Retina (tissue), 1 donor: Measurements from ENCODE around the gene BAHCC1.

ENCODE experiments used
- DNase-seq: peaks from one replicate; pipeline ENCODE4 v3.0.0-alpha.2; 2016

Gene BAHCC1

DNA sequence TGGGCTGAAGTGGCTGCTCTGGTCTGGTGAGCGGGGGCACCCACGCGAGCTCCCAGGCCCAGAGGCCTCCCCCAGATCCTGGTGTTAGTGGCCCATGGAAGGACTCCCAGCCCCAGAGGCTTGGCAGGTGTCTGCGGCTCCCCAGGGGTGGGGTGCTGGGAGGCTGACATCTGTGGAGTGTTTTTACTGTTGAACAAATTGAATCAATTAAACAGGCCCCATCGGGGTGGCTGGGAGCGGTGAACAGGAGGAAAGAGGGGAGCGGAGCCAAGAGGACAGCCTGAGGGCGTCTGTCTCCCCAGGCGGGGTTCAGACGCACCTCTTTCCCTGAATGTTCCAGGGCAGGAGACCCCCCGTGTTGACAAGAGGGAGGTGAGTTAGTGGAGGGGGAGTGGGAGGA, 87.4 kb downstream of the BAHCC1 start:
- peak; percentile 69 for DNase-seq

DNA sequence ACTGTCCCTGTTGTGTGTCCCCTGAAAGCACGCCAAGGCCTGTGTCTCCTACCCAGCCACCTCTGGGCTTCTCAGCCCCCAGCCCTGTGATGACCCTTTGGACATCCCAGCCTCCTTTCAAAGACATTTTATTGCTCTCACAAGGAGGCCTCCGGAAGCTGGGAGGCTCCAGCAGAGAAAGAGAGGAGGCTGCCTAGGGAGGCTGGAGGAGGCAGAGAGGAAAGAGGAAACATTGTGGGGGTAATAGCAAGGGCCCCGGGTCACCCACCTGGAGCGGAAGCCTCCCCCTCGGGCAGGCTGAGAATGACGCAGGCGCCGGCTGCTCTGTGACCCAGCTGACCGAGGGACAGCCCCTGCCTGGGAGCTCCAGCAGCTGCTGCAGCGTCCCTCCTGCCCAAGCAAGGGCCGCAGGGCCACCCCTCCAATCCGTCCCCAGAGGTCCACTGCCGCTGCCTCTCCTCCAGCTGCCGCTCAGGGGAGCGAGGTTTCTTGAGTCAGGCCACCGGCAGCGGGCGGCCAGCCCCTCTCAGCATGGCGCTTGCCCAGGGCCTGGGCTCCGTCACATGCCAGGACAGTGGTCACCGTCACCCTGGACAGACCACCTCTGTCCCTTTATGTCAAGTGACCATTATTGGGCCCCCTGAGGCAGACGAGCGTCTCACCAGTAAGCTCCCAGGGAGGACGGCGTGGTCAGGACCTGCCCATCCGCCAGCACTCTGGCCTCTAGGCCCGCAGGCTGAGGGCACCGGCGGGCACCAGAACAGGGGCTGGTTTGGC, 88.0 kb downstream of the BAHCC1 start:
- DNase-seq = peak; percentile 87

GRCh38 chr17:81483862-81484194, 88.6 kb downstream of the BAHCC1 start:
- no peak for DNase-seq

- DNase-seq = peak; percentile 97
Observed at GRCh38 chr17:81484195-81484979, 89.1 kb downstream of the BAHCC1 start.

DNA sequence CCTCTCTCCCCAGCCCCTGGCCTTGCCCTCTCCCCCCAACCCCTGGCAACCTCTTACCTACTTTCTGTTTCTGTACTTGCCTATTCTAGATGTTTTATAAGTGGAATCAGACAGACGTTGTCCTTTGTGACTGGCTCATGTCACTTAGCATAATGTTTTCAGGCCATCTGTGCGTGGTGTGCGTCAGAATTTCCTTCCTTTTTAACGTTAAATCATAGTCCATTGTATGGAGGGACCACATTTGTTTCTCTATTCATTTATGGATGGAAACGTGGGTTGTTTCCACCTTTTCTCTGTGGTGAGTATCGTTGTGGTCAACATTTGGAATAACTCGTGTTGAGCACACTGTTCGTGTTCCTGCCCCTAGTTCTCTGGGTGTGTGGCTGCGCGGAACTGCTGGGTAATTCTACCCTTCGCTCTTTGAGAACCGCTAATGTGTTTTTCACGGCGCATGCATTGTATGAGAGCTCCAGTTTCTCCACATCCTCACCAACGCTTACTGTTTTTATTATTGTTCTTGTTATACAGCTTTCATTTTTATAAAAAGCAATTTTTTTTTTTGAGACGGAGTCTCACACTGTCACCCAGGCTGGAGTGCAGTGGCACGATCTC, 91.0 kb downstream of the BAHCC1 start:
- no peak for DNase-seq

- no peak for DNase-seq
Observed at GRCh38 chr17:81487089-81487486, 91.8 kb downstream of the BAHCC1 start.

DNA sequence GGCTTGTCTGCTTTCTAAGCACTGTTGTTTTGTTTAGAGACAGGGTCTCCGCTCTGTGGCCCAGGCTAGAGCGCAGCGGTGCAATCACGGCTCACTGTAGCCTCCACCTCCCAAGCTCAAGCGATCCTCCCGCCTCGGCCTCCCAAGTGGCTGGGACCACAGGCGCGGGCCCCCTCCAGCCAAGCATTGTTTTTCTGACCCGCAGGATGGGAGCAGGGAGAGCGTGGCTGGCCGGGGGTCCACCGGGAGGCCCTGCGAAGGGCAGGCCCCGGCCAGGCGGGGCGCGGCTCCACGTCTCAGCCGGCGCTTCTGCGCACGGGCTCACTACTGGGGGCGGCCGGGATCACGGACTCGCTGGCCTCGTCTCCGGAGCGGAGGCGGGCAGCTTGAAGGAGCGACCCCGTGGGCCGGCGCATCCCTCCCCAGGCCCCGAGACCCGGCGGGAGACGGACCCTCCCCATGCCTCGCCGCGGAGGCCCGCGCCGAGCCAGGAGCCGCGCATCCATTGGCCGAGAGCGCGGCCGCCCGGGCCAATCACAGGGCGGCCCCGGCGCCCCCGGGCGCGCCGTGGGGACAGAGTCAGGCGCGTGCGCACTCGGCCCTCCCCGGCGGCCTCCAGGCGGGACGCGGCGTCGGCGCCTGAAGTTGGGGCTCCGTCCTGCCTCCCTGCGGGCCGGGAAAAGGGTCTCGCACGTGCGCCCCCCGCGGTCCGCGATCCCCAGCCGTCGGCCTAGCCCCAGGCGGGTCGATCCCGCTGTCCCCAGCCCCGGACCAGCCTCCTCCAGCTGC, 92.4 kb downstream of the BAHCC1 start:
- DNase-seq = peak; percentile 89

DNA sequence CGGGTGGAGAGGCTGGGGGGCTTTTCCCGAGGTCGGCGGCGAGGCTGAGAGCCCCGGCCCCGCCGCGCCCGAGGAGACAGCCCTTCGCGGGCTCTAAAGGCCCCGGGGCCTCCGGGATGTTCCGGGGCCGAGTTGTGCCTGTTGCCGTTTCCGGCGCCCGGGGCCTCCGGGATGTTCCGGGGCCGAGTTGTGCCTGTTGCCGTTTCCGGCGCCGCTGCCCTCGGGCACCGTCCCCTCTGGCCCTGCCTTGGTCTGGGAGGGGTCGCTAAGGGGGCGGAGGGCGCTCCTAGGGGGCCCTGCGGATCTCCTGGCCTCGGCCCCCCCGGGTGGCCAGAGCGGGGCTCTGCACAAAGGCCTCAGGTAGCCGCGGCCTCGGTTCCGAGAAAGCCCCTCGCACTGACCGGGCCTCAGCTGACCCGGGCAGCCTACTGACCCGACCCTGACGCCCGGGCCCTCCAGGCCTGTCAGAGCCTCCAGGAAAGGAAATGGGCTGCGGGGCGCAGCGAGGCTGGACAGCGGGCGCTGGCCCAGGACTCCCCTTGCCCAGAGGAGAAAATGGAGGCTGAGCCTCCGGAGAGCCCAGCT, 93.1 kb downstream of the BAHCC1 start:
- no peak for DNase-seq

DNA sequence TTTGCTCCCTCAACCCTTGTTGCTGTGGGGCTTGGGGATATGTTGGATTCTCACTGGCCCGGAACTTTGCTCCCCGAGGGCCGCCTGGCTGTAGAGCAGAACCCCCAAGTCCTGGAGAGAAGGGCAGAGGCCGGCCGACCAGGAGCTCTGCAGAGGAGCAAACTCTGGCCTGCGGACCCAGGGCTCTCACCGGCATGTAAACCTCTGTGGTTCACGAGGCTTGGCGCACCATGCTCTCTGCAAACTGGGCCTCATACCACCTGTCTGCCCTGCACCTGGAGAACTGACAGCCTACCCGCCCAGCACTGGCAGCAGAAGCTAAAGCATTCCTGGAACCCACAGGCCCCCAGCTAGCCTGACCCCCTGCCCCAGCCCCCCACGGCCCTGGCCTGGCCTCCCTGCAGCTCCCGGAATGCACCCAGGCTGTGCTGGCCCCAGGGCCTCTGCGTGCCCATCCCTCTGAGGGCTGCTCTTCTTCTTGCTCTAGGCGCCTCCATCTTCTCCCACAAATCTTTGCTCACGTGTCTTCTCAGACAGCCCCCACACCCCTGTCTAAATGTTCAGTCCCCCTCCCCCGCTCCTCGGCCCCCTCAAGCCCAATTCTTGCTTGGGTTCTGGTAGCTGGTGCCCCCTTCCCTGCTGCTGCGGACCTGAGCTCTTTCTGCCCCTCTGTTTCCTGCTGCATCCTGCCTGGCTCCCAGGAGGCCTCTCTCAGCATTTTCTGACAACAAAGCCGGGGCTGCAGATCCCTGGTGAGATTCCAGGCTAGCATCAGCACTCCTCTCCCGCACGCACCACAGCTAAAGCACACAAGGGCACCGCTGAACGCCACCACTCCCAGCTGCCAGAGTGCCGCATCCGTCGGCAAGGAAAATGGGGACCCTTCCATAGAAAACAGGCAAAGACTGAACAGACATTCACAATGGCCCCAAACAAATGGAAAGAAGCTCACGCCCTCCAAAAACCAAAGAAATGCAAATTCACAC, 94.0 kb downstream of the BAHCC1 start:
- no peak for DNase-seq

DNA sequence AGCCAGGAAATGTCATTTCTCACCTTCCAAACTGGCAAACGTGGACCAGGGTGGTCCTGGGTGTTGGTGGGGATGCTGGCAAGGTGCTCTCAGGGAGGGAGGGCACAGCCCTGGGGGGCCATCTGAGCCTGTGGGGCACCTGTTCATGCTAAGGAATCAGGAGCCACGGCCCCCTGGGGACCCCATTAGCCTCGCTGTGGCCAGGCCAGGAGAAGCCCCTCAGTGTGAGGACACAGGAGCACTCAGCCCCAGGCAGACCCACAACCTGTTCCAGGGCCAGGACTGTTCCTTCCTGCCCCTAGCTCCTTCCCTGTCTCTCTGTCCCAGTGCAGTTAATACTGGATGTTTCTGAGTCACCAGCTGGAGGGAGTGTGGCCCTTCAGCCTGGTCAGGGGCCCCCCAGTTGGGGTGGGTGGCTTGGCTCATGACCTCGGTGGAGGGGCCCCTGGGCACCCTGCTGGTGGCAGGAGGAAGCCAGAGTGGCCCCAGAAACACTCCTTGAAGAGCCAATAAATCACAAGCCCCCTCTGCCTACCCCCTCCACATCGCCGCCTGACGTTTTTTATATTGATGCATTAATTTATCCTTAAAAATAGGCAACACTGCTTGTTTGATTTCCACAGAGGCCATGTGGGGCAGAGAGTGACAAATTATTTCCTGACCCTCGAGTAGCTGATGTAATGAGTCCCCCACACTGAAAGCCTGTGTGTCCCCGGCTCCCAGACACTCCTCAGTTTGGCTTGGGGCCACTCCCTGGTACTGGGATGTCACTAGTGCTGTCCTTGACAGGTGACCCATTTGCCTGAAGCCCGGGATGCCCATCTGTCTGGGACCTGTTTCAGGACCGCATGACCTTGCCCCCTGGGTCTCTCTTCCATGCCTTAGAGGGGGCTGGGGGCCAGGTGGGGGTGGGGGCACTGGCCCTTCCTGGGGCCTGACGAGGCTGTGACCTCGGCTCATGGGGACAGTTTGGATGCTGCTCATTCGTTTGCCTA, 95.0 kb downstream of the BAHCC1 start:
- DNase-seq = peak; percentile 42

- DNase-seq = peak; percentile 40
Observed at GRCh38 chr17:81491181-81491581, 95.9 kb downstream of the BAHCC1 start.

DNA sequence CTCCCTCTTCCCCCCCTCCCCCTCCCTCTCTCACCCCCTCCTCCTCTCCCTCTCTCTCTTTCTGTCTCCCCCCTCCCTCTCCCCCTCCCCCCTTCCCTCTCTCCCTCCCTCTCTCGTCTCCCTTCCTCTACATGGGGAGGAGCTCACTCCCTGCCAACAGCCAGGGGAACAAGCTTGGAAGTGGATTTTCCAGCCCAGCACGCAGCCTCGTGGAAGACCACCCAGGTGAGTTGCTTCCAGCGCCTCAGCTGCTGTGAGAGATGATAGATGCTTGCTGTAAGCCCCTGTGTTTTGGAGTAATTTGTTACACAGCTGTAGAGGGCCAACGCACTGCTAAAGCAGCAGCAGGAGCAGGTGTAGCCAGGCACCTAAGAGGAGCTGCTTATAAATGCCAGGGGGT, 96.5 kb downstream of the BAHCC1 start:
- no peak for DNase-seq

GRCh38 chr17:81492202-81492601, 96.9 kb downstream of the BAHCC1 start:
- peak; percentile 64 for DNase-seq

DNA sequence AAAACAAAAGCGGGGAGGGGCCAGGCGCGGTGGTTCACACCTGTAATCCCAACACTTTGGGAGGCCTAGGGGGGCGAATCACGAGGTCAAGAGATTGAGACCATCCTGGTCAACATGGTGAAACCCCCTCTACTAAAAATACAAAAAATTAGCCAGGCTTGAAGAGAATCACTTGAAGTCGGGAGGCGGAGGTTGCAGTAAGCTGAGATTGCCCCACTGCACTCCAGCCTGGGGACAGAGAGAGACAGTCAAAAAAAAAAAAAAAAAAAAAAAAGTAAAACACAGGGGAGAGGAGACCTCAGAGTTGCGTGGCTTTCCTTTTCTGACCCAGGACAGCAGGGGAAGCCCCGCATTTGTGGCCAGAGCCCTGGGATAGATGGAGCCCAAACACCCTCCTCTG, 97.4 kb downstream of the BAHCC1 start:
- no peak for DNase-seq

DNA sequence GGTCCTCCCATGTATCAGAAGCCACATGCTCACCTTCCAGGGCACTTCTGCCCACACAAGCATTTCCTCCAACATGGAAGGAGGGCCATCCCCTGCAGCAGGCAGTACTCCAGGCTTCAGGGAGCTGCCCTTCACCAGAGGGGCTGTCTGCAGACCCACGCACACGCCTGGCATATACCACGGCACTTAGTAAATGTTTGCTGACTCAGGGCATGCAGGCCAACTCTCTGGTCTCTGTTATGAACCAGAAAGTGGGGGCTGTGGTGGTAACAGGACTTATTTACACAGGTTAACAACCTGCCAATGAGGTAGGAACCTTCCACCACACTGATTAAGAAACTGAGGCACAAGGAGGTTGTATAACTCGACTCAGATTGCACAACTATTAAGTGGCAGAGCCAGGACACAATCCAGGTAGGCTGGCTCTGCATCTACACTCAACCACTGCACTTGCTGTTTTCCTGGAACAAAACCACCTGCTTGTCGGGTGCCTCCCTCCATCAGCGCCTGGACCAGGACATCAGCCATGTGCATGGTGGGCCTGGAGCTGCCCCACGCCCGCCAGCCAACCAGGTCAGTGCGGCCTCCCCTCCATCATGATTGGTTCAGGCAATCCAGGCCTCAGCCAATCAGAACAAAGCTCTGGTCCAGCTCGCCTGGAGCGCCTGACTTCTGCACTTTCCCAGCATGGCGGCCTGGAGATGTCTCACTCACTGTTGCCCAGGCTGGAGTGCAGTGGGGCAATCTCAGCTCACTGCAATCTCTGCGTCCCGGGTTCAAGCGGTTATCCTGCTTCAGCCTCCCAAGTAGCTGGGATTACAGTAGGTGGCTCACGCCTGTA, 98.2 kb downstream of the BAHCC1 start:
- no peak for DNase-seq

DNA sequence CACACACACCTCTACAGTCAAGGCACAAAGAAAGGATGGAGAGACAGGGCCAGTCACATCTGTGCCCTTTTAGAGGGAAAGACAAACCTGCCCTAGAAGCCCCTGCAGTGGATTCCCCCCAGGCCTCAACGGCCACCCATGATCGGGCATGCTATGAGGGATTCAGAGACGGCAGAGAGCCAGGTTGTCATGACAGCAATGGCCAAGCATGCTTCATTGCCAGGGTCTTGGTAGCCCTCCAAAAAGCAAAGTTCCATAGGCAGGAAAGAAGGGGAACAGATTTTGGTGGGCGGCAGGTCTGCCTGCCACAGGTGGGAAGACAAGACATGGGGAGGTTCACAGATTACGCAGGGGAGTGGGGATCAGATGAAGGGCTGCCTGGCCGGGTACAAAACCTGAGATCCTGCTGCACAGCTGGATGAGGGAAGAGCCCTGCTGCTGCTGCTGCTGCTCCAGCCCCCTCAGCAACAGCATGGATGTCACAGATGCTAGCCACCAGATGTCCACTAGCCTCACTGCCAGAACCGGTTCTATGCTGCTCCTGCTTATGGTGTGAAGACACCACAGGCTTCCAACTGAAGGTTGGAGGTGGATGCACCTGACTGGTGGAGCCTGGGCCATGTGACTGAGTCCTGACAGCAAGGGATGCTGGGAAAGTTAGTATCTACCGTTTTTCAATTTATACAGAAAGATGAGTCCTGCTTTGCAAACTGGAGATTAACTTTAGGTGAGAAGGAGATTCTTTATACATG, 99.5 kb downstream of the BAHCC1 start:
- peak; percentile 21 for DNase-seq

- no peak for DNase-seq
Observed at GRCh38 chr17:81498953-81499600, 103.8 kb downstream of the BAHCC1 start.

- peak; percentile 5 for DNase-seq
Observed at GRCh38 chr17:81499601-81499970, 104.3 kb downstream of the BAHCC1 start.
